GM18498 (cell line): ENCODE data around the gene KRT86.
"Not testable (repeated sequence)": the region's sequence is repeated elsewhere in the genome, so short reads cannot be mapped to it uniquely, and the experiment has no call there.

Source experiments
- ATAC-seq: cut with Tn5 transposase; IDR thresholded peaks from one replicate; pipeline ENCODE4 v1.9.1; 2021; ENCODE audit warnings: mild to moderate bottlenecking, moderate library complexity; ENCODE audit not compliant: unreplicated experiment

KRT86 gene

GRCh38 chr12:52290483-52291134 lies 16.2 kb downstream of the KRT86 start:
- ATAC-seq, result not testable (repeated sequence)

GRCh38 chr12:52291267-52291935 lies 17.0 kb downstream of the KRT86 start, which contains the start of gene KRT81:
TSS of gene KRT81 (minus strand) at chr12:52291534. CDS start at chr12:52291465, 69 bp downstream.
- ATAC-seq, result no peak

- no peak for ATAC-seq
Observed at GRCh38 chr12:52293926-52294325, 19.5 kb downstream of the KRT86 start.

GRCh38 chr12:52294803-52295202 lies 20.4 kb downstream of the KRT86 start:
- ATAC-seq, result no peak

GRCh38 chr12:52295663-52296062 lies 21.2 kb downstream of the KRT86 start:
- no peak for ATAC-seq

GRCh38 chr12:52296572-52297215 lies 22.2 kb downstream of the KRT86 start:
- no peak for ATAC-seq

GRCh38 chr12:52298677-52299190 lies 24.3 kb downstream of the KRT86 start:
- ATAC-seq, result no peak

- no peak for ATAC-seq
Observed at GRCh38 chr12:52300796-52301691, 26.6 kb downstream of the KRT86 start.

- ATAC-seq, result not testable (repeated sequence)
Observed at GRCh38 chr12:52301721-52302120, 27.3 kb downstream of the KRT86 start.

- not testable (repeated sequence) for ATAC-seq
Observed at GRCh38 chr12:52302242-52302914, 27.9 kb downstream of the KRT86 start.

GRCh38 chr12:52304941-52305411 lies 30.5 kb downstream of the KRT86 start:
- ATAC-seq, result peak; percentile 93

- ATAC-seq, result no peak
Observed at GRCh38 chr12:52305921-52306705, 31.7 kb downstream of the KRT86 start.

GRCh38 chr12:52306731-52307130 lies 32.3 kb downstream of the KRT86 start:
- ATAC-seq, result no peak

- no peak for ATAC-seq
Observed at GRCh38 chr12:52307836-52308805, 33.7 kb downstream of the KRT86 start.

GRCh38 chr12:52308806-52309425 lies 34.5 kb downstream of the KRT86 start:
- no peak for ATAC-seq

- ATAC-seq, result no peak
Observed at GRCh38 chr12:52310622-52311284, 36.3 kb downstream of the KRT86 start.

- no peak for ATAC-seq
Observed at GRCh38 chr12:52311285-52311648, 36.8 kb downstream of the KRT86 start.
